ENCODE data around the gene TAGAP. TPM values are rescaled to one million over a fixed set of nuclear protein-coding genes. Genes with fewer than 3 reads are reported as not detected.

TAGAP gene
- total RNA-seq, 2 experiments from 2014 or later: 44.8 to 51.0 TPM

GRCh38 chr6:159047891-159048685, 3.3 kb upstream of the TAGAP start:
- ChIA-PET POLR2A (no interaction called here), CTCF (interaction anchor here (0.7 kb wide), 1 partner anchor 8 kb away, joined by 5 read pairs; no protein-coding TSS in a partner anchor)
- Mint-ChIP-seq H3K27me3 (no peaks in the 10 kb centered on the region), H3K27ac (peak overlapping the region; percentile 58), H3K4me3 (peak overlapping the region; percentile 19), H3K36me3 (ENCODE audit: low read depth) (peaks cover 15% of the 10 kb centered on the region), H3K4me1 (peaks cover 41% of the 10 kb centered on the region), H3K9me3 (ENCODE audit: low read depth) (no peaks in the 10 kb centered on the region)
- intact Hi-C loops (cut with DNase I, micrococcal nuclease): loop anchor here in 1 of 2 experiments (10.0 kb wide), 1 partner anchor 647 kb away; the partner anchor contains the start of gene SOD2
- no peak for ATAC-seq
- no peak for DNase-seq

GRCh38 chr6:159045801-159046200, 1.0 kb upstream of the TAGAP start:
- H3K4me1 Mint-ChIP-seq: peaks cover 58% of the 10 kb centered on the region

GRCh38 chr6:159043947-159044346, 844 bp downstream of the TAGAP start:
- H3K27ac Mint-ChIP-seq: peak overlapping the region; percentile 97
- H3K9me3 Mint-ChIP-seq (ENCODE audit: low read depth): no peaks in the 10 kb centered on the region
- ATAC-seq (no peak), DNase-seq (no peak)
- H3K4me1 Mint-ChIP-seq: peaks cover 71% of the 10 kb centered on the region
- peak overlapping the region; percentile 87 for H3K4me3 Mint-ChIP-seq
- no peaks in the 10 kb centered on the region for H3K27me3 Mint-ChIP-seq
- intact Hi-C loops (cut with DNase I, micrococcal nuclease): loop anchor here (1.0 to 10.0 kb wide), 8 partner anchors 15 to 745 kb away; partner anchors contain the start of genes RSPH3 (in 1 of the 2), SOD2 (in 1 of the 2) and TCP1 (in 1 of the 2)
- peaks cover 57% of the 10 kb centered on the region for H3K36me3 Mint-ChIP-seq (ENCODE audit: low read depth)
- ChIA-PET POLR2A (interaction anchor here (0.8 to 2.5 kb wide), 10 partner anchors 13 to 174 kb away, joined by 3 to 21 read pairs (median 6); partner anchors contain the start of gene RSPH3), CTCF (interaction anchor here (0.6 to 11.9 kb wide), 20 partner anchors 8 to 1991 kb away, joined by 3 to 330 read pairs (median 5); partner anchors contain the start of gene RSPH3)

More at GRCh38 chr6:159045801-159046200, 1.0 kb upstream of the TAGAP start:
- no peak for ATAC-seq
- Mint-ChIP-seq H3K36me3 (ENCODE audit: low read depth) (peaks cover 38% of the 10 kb centered on the region), H3K9me3 (ENCODE audit: low read depth) (no peaks in the 10 kb centered on the region), H3K4me3 (peak overlapping the region; percentile 87), H3K27ac (peak overlapping the region; percentile 97), H3K27me3 (no peaks in the 10 kb centered on the region)
- DNase-seq: no peak
- ChIA-PET CTCF (interaction anchor here (1.8 to 11.9 kb wide), 3 partner anchors 11 to 58 kb away, joined by 12 to 330 read pairs (median 23); no protein-coding TSS in a partner anchor), POLR2A (no interaction called here)
- intact Hi-C loops (cut with DNase I, micrococcal nuclease): loop anchor here (1.0 to 10.0 kb wide), 6 partner anchors 13 to 649 kb away; partner anchors contain the start of genes RSPH3 (in 1 of the 2) and SOD2 (in 1 of the 2)

- ChIA-PET POLR2A (interaction anchor here (0.8 to 2.5 kb wide), 4 partner anchors 25 to 64 kb away, joined by 3 to 21 read pairs (median 4); partner anchors contain the start of gene RSPH3), CTCF (interaction anchor here (0.5 to 11.9 kb wide), 23 partner anchors 9 to 1990 kb away, joined by 3 to 330 read pairs (median 6); partner anchors contain the start of gene RSPH3)
- Mint-ChIP-seq H3K4me3 (peak overlapping the region; percentile 87), H3K9me3 (ENCODE audit: low read depth) (no peaks in the 10 kb centered on the region), H3K36me3 (ENCODE audit: low read depth) (peaks cover 63% of the 10 kb centered on the region), H3K27ac (peak overlapping the region; percentile 97), H3K27me3 (no peaks in the 10 kb centered on the region), H3K4me1 (peaks cover 71% of the 10 kb centered on the region)
- intact Hi-C loops (cut with DNase I, micrococcal nuclease): loop anchor here (2.0 to 10.0 kb wide), 5 partner anchors 34 to 746 kb away; partner anchors contain the start of genes SOD2 (in 1 of the 2) and TCP1 (in 1 of the 2)
- DNase-seq (no peak), ATAC-seq (no peak)
Measured at GRCh38 chr6:159043251-159043650, 1.5 kb downstream of the TAGAP start.

GRCh38 chr6:159042826-159043181, 2.0 kb downstream of the TAGAP start:
- Mint-ChIP-seq H3K4me3 (peak overlapping the region; percentile 87), H3K4me1 (peaks cover 71% of the 10 kb centered on the region), H3K36me3 (ENCODE audit: low read depth) (peaks cover 68% of the 10 kb centered on the region), H3K27ac (peak overlapping the region; percentile 97), H3K9me3 (ENCODE audit: low read depth) (no peaks in the 10 kb centered on the region), H3K27me3 (no peaks in the 10 kb centered on the region)
- no peak for DNase-seq
- POLR2A ChIA-PET: interaction anchor here (0.7 to 2.5 kb wide), 4 partner anchors 25 to 53 kb away, joined by 3 to 21 read pairs (median 4); partner anchors contain the start of gene RSPH3
- CTCF ChIA-PET: interaction anchor here (0.5 to 11.9 kb wide), 19 partner anchors 9 to 92 kb away, joined by 3 to 330 read pairs (median 5); partner anchors contain the start of gene RSPH3
- intact Hi-C loops (cut with DNase I, micrococcal nuclease): loop anchor here (1.0 to 10.0 kb wide), 9 partner anchors 34 to 746 kb away; partner anchors contain the start of genes RSPH3 (in 1 of the 2), SOD2 (in 1 of the 2) and TCP1 (in 1 of the 2)
- ATAC-seq: no peak

GRCh38 chr6:159042003-159042825, 2.6 kb downstream of the TAGAP start:
- POLR2A ChIA-PET: interaction anchor here (0.7 to 2.0 kb wide), 5 partner anchors 20 to 65 kb away, joined by 3 to 7 read pairs (median 4); partner anchors contain the start of gene RSPH3
- H3K4me3 Mint-ChIP-seq: peak overlapping the region; percentile 87
- intact Hi-C loops (cut with DNase I, micrococcal nuclease): loop anchor here (1.0 to 10.0 kb wide), 9 partner anchors 33 to 747 kb away; partner anchors contain the start of genes RSPH3 (in 1 of the 2), SOD2 (in 1 of the 2) and TCP1 (in 1 of the 2)
- ATAC-seq (peak; percentile 39), DNase-seq (peak; percentile 84)
- peaks cover 74% of the 10 kb centered on the region for H3K36me3 Mint-ChIP-seq (ENCODE audit: low read depth)
- no peaks in the 10 kb centered on the region for H3K9me3 Mint-ChIP-seq (ENCODE audit: low read depth)
- CTCF ChIA-PET: interaction anchor here (0.5 to 11.9 kb wide), 23 partner anchors 8 to 92 kb away, joined by 3 to 330 read pairs (median 5); partner anchors contain the start of gene RSPH3
- H3K27ac Mint-ChIP-seq: peak overlapping the region; percentile 97
- peaks cover 71% of the 10 kb centered on the region for H3K4me1 Mint-ChIP-seq
- no peaks in the 10 kb centered on the region for H3K27me3 Mint-ChIP-seq

GRCh38 chr6:159041181-159041580, 3.6 kb downstream of the TAGAP start:
- intact Hi-C loops (cut with DNase I, micrococcal nuclease): loop anchor here (5.0 to 10.0 kb wide), 3 partner anchors 189 to 654 kb away; partner anchors contain the start of gene SOD2 (in 1 of the 2)
- H3K9me3 Mint-ChIP-seq (ENCODE audit: low read depth): no peaks in the 10 kb centered on the region
- peak overlapping the region; percentile 87 for H3K4me3 Mint-ChIP-seq
- H3K36me3 Mint-ChIP-seq (ENCODE audit: low read depth): peaks cover 83% of the 10 kb centered on the region
- H3K4me1 Mint-ChIP-seq: peaks cover 72% of the 10 kb centered on the region
- no peak for DNase-seq
- no peak for ATAC-seq
- no peaks in the 10 kb centered on the region for H3K27me3 Mint-ChIP-seq
- CTCF ChIA-PET: interaction anchor here (0.6 to 11.9 kb wide), 17 partner anchors 9 to 501 kb away, joined by 3 to 330 read pairs (median 5); no protein-coding TSS in a partner anchor
- peak overlapping the region; percentile 97 for H3K27ac Mint-ChIP-seq
- POLR2A ChIA-PET: interaction anchor here (0.8 to 1.4 kb wide), 4 partner anchors 22 to 66 kb away, joined by 3 to 7 read pairs (median 4); no protein-coding TSS in a partner anchor

GRCh38 chr6:159039885-159040258, 4.9 kb downstream of the TAGAP start:
- H3K4me3 Mint-ChIP-seq: peak overlapping the region; percentile 87
- no peak for ATAC-seq
- intact Hi-C loops (cut with DNase I, micrococcal nuclease): loop anchor here (1.0 to 10.0 kb wide), 6 partner anchors 16 to 655 kb away; partner anchors contain the start of gene SOD2 (in 1 of the 2)
- H3K4me1 Mint-ChIP-seq: peaks cover 72% of the 10 kb centered on the region
- CTCF ChIA-PET: interaction anchor here (0.9 to 11.9 kb wide), 17 partner anchors 13 to 95 kb away, joined by 3 to 330 read pairs (median 6); partner anchors contain the start of gene RSPH3
- DNase-seq: no peak
- no peaks in the 10 kb centered on the region for H3K27me3 Mint-ChIP-seq
- H3K27ac Mint-ChIP-seq: peak overlapping the region; percentile 97
- POLR2A ChIA-PET: interaction anchor here (0.5 to 1.7 kb wide), 7 partner anchors 17 to 1245 kb away, joined by 3 to 16 read pairs (median 5); partner anchors contain the start of gene SYTL3
- H3K9me3 Mint-ChIP-seq (ENCODE audit: low read depth): no peaks in the 10 kb centered on the region
- H3K36me3 Mint-ChIP-seq (ENCODE audit: low read depth): peaks cover 96% of the 10 kb centered on the region

GRCh38 chr6:159038914-159039884, 5.6 kb downstream of the TAGAP start:
- ChIA-PET POLR2A (interaction anchor here (0.5 to 1.7 kb wide), 8 partner anchors 17 to 1245 kb away, joined by 3 to 16 read pairs (median 4); partner anchors contain the start of gene SYTL3), CTCF (interaction anchor here (0.7 to 11.9 kb wide), 19 partner anchors 14 to 131 kb away, joined by 3 to 330 read pairs (median 5); partner anchors contain the start of gene RSPH3)
- H3K36me3 Mint-ChIP-seq (ENCODE audit: low read depth): peaks cover 94% of the 10 kb centered on the region
- DNase-seq (peak; percentile 52), ATAC-seq (peak; percentile 34)
- intact Hi-C loops (cut with DNase I, micrococcal nuclease): loop anchor here (1.0 kb wide), 3 partner anchors 15 to 390 kb away; no protein-coding TSS in a partner anchor
- H3K4me1 Mint-ChIP-seq: peaks cover 72% of the 10 kb centered on the region
- no peaks in the 10 kb centered on the region for H3K9me3 Mint-ChIP-seq (ENCODE audit: low read depth)
- H3K4me3 Mint-ChIP-seq: peak overlapping the region; percentile 87
- H3K27me3 Mint-ChIP-seq: no peaks in the 10 kb centered on the region
- peak overlapping the region; percentile 97 for H3K27ac Mint-ChIP-seq

All from activated CD4-positive, alpha-beta T cell treated with anti-CD3 and anti-CD28 coated beads for 36 hours (primary cell).